GM15510 (cell line): Measurements from ENCODE around the gene KCNJ4.

ENCODE experiments used
- POLR2A ChIP-seq: IDR thresholded peaks from 3 replicates; pipeline ENCODE4 v1.6.1; 2011; ENCODE audit warnings: borderline replicate concordance; ENCODE audit not compliant: insufficient read length; ENCODE audit errors: extremely low read depth

Gene KCNJ4

DNA sequence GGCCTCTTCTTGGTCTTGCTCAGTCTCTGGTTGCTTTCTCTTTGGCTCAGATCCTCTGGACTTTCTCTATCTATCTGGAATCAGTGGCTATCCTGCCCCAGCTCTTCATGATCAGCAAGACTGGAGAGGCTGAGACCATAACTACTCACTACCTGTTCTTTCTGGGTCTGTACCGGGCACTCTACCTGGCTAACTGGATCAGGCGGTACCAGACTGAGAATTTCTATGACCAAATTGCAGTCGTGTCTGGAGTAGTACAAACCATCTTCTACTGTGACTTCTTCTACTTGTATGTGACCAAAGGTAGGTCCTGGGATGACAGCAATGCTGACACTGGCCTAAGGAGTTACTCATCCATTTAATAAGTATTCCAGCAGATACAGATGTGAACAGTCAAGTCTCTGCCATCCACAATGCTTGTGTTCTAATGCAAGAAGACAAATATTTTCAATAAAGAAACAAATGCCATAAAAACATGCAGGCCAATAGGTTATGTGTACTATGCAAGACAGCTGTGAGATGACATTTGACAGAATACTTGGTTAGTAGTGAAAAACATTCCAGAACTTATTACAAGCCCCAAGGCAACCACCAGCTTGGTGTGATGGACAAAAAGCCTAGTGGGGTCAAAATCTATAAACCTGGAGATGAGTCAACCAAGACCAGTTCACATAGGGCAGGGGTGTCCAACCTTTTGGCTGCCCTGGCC, 26.3 kb upstream of the KCNJ4 start:
- TF ChIP-seq POLR2A = no peak

DNA sequence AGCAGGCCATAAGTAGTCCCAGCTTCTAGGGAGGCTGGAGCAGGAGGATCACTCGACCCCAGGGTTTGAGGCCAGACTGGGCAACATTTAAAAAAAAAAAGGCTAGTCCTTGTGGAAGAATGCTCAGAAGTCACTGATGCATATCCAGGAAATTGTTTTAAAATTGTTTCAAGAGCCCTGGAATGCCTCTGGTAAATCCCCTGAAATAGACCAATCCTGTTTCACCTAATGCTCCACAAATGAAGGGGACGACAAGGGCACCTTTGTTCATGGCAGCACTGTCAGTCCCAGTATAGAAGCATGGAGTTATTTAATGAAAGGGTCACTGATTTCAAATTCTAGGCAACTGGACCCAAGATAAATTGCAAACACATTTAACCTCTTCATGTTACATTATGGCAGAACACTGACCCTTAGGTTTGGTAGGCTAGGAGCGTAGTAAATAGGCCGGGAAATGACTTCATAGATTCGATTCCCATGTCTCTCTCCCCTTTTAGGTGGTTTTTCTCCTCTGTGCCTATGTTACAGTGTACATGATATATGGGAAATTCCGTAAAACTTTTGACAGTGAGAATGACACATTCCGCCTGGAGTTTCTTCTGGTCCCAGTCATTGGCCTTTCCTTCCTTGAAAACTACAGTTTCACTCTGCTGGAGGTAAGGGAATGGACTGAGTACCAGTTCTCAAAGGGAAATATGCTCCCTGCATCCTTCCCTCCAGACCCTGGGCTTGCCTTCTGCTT, 24.3 kb upstream of the KCNJ4 start:
- TF ChIP-seq POLR2A = no peak

DNA sequence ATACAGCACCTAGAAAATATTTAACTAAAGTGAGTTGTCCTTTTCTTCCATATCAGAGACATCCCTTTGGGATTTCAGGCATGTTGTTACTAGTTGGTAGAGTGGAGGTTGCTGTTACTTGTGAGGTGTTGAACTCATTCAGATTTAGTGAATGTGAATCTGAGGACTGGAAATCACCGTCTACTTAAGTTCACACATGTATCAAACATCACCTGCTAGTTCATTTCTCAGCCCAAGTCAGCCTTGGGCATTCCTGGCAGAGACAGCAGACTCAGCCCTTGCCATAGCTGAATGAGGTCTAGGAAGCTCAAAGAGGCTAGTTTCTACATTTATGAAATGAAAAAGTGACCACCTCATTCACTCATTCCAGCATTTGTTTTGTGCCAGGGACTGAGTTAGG, 22.6 kb upstream of the KCNJ4 start:
- no peak for TF ChIP-seq POLR2A

- TF ChIP-seq POLR2A = no peak
Observed at GRCh38 chr22:38474003-38474607, 19.1 kb upstream of the KCNJ4 start.

DNA sequence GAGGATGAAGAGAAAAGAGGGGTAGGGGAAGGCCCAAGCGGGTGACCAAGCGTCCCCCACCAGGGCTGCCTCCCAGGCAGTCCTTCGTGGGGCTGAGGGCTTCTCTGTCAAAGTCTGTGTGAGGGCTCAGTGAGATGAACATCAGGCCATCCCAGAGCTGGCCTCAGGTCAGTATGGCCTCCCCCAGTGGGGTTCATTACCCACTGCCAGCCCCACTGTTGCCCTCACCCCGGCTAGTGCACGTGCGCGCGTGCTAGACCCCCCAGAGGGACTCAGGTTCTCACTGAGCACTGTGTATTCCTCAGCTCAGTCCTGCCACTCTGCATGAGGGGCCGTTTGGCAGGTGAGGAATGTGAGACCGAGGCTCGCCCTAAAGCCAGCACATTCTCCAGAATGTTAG, 16.2 kb upstream of the KCNJ4 start:
- no peak for TF ChIP-seq POLR2A

DNA sequence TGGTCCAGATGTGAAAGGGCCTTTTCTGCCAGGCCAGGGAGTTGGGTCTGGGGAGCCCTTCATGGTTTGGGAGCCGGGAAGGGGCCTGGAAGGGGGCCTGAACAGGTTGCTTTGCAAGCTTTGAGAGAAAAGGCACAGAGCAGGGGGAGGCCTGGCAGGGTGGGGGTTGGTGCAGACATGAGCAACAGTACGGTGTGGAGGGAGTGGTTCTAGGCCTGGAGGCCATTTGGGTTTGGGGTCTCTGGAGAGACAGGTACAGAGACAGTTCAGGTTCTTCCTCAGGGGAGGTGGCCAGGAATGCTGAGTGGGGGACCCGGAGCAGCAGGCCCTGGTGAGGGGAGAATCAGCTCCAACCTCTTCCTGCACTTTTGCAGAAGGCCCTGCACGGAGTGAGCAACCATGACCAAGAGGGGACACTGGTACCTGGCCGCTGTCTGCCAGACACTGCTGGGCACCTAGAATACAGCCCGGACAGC, 14.3 kb upstream of the KCNJ4 start:
- no peak for TF ChIP-seq POLR2A

DNA sequence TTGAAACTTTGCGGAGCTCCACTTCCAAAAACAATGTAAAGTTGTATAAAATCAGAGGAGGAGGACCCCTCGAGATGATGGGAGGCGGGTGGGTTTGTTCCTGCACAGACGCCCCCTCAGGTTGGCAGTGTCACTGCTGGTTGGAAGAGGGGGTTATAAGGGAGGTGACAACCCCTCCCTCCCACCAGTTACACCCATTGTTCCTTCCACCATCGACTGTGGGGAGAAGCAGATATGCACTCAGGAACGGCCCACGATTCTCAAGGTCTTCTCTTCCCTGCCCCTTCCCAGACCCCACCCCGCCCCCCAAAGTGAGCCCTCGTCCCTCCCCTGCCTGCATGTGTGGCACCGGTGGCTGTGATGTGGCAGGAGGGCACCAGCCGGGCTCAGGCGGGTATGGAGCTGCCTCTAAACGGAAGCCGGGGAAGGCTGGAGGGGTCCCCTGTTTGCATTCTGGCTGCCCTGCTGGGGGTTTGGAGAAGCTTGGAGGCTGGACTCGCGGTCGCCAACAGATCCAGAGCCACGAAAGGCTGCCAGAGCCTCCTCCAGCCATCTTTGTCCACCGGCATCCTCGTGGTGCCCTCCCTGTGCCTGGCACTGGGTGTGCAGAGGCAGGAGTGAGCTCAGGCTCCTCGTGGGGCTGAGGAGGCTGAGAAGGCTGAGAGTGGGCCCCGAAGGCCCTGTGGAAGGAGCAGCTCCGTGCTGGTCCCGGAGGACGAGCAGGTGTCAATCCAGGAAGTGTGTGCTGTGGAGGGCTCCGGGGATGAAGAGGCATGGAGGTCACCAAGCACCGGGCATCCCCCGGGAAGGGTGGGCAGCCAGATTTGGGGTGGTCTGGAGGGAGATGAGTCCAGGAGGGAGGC, 13.7 kb upstream of the KCNJ4 start:
- TF ChIP-seq POLR2A = no peak

DNA sequence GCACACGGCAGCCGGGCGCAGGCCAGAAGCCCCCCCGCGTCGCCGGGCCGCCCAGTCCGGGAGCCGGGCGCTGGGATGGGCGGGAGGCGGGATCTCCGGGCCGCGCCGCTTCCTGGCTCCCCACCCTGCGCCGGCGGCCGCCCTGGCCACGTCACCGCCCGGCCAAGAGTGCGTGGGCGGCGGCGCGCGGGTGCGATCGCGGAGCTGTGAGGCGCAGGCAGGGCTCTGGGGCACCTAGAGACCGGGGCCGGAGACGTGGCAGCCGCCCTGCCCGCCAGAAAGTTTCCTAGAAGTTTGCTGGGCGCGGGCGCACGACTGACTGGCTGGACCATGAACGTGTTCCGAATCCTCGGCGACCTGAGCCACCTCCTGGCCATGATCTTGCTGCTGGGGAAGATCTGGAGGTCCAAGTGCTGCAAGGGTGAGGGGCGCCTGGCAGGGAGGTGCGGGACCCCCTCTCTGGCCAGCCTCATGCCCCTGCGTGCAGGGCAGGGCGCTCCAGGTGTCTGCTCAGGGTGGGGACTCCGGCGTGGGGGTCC, 13.0 kb upstream of the KCNJ4 start, which contains the start of gene KDELR3:
KDELR3 (plus strand) TSS at position 193 of the 539 bp plus-strand sequence; CDS start at position 331, 138 bp downstream.
- no peak for TF ChIP-seq POLR2A

DNA sequence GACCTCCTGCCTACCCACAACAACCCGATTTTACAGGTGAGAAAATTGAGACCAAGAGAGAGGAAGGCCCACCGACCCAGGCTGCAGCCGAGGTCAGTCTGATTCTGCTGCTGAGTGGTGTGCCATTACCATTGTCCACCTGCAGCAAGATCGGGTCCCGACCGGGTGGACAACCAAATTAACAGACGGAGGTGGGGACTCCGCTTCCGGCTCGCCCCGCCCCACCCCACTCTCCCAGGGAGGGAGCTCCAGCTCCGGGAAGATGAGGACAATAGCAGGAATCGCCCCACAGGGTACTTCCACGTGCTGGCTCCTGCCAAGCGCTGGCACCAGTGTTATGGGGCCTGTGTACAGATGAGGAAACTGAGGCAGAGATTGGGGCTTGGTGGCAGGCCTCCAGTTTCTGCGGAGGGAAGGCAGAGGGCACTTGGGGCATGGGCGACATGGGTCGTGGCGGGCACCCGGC, 12.5 kb upstream of the KCNJ4 start:
- no peak for TF ChIP-seq POLR2A

DNA sequence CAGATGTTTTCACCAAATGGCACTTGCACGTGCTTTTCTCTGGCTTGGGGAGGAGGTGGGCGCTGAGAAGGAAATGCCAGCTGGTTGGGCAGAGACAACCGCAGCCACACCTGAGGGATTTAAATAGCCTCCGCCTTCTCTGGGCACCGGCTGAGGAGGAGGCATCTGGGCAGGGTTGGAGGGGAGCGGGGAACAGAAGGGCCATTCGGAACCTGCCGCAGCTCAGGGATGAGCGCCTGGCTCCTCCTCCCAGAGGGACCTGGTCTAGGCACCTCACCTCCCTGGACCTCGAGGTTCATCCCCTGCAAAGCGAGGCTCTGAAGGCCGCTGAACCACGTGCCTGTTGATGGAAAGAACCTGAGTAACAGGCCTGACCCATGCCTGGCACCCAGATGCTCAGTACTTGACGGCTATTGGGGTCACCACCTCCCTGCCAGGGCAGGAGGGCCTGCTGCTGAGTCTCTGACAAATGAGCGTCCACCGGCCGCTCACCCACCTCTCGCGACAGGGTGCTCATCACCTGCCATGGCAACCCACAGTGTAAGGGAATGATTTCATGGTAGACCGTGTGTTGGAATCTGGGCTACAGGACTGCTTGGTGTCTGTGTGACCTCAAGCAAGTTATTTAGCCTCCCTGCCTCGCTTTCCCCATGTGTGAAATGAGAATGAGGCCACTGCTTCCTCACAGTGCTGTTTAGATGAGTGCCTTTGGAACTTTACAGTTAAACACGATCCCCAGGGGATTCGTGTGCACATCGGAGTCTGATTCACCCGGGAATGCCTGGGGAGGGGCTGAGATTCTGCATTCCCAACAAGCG, 10.9 kb upstream of the KCNJ4 start:
- TF ChIP-seq POLR2A = no peak

DNA sequence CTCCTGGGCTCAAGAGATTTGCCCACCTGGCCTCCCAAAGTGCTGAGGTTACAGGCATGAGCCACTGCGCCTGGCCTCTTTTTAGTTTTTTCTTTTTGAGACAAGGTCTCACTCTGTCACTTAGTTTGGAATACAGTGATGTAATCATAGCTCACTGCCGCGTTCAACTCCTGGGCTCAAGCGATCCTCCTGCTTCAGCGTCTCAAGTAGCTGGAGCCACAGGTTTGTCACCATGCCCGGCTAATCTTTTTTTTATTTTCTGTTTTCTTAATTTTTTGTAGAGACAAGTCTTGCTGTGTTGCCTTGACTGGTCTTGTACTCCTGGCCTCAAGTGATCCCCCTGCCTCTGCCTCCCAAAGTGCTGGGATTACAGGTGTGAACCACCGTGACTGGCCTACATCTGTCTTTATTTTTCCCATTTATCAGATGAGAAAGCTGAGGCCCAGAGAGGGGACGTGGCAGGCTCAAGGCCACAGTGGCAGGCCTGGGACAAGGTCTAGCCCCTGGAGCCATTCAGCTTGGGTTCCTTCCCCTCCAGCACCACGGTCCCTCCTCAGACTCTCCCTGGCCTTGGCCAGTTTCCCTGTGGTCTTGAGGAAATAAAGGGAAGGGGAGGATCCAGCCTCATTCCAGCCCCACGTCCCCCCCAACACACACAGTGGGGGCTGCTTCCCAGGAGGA, 10.1 kb upstream of the KCNJ4 start:
- no peak for TF ChIP-seq POLR2A

DNA sequence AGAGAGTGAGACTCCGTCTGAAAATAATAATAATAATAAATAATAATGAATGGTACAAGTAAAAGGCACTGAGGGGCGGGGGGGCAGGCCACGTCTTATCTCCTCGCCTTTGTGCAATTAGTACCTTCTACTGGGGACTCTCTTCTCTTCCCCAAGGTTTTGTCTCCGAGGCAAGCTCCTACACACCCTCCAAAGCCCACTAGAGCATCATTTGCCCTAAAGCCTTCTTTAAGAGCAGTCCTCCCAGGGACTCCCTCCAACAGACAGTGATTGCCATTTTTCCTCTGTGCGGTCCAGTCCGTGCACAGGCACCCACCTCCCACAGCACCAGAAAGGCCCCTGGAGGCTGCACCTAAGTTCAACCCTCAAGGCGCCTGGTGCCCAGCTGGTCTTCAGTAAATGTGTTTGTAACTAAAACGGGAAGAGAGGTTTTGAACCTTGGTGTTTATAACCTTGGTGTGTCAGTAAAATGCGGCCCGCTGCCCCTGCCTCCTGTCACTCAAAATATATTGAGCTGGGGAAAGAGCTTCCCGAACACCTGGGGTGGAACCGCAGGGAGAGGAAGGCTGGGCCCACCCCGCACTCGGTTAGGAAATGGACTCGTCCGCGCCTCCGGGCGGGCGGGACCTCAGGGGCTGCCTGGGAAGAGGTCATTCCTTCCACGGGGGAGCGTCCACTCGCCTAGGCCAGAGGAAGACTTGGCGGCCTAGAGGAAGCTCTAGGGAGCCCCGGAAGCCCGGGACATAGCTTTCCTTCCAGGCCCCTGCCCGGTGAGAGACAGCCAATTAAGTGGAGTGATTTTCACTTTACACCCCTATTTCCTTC, 8.2 kb upstream of the KCNJ4 start:
- no peak for TF ChIP-seq POLR2A

GRCh38 chr22:38461414-38462081, 6.5 kb upstream of the KCNJ4 start:
- TF ChIP-seq POLR2A = no peak
